WI38 (cell line): ENCODE measurements around the gene DNAH17.

Experiments
- H3K4me3 ChIP-seq: 2 replicates; pipeline ENCODE4 v1.5.1; 2011; ENCODE audit warnings: low read depth, mild to moderate bottlenecking, control low read depth, low read length
- TF ChIP-seq, protein P1 (sequence below): IDR thresholded peaks from 2 replicates; pipeline ENCODE4 v1.5.1; 2012; ENCODE audit warnings: low read depth, mild to moderate bottlenecking, control low read depth, low read length

The DNAH17 gene

DNA sequence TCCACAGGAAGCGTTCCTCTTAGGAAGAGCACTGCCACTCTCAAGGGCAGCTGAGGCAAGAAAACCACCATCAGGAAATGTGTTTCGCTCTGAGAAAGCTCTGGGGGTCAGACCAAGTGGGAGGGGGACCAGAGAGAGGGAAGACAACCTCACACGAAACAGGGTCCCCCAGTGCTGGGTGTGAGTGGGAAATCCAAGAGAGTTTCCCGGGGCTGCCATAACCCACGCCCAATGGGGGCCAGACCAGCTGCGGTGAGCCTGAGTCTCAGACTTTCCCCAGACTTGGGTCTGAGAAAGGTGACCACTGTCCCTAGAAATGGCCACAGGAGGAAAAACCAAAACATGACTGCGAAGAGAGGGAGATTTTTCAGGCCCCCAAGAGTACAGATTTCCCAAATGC is 14.5 kb downstream of the DNAH17 start:
- TF ChIP-seq, protein P1, sequence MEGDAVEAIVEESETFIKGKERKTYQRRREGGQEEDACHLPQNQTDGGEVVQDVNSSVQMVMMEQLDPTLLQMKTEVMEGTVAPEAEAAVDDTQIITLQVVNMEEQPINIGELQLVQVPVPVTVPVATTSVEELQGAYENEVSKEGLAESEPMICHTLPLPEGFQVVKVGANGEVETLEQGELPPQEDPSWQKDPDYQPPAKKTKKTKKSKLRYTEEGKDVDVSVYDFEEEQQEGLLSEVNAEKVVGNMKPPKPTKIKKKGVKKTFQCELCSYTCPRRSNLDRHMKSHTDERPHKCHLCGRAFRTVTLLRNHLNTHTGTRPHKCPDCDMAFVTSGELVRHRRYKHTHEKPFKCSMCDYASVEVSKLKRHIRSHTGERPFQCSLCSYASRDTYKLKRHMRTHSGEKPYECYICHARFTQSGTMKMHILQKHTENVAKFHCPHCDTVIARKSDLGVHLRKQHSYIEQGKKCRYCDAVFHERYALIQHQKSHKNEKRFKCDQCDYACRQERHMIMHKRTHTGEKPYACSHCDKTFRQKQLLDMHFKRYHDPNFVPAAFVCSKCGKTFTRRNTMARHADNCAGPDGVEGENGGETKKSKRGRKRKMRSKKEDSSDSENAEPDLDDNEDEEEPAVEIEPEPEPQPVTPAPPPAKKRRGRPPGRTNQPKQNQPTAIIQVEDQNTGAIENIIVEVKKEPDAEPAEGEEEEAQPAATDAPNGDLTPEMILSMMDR: no peak
- H3K4me3 ChIP-seq: no peak overlapping the region

DNA sequence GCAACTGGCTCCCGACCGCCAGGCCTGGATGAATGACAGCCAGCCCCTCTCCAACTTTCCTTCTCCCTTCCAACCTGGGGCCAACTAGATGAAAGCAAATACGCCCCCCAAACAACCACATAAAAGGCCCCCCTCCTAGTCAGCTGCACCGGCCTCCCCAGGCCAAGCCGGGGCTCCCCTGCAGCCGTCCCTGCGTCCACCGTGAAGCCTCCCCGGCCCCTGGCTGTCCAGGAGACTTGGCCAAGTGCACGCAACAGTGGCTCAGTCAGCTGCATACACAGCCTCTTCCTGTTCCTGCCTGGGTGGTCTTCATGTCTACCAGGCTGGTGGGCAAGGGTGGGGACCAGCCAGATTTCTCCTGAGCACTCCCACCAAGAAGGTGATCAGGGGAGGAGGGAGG is 16.0 kb downstream of the DNAH17 start:
- no peak overlapping the region for H3K4me3 ChIP-seq
- TF ChIP-seq, protein P1: no peak

DNA sequence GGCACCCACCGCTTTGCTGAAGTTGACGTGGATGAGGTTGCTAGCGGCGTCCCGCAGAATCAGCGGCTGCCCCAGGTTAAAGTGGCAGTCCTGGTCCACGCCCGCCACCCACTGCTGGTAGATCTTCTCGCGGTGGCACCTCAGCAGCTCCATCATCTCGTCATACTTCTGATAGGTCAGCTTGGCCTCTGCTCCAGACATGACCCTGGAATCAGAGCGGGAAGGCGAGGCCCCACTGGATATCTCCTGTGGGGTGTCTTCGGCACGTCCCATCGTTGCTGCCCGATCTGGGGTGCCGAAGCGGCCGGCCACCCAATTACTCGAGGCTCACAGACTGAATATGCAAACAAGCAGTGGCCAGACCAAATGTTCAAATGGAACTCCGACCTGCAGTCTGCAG is 16.5 kb downstream of the DNAH17 start:
- no peak overlapping the region for H3K4me3 ChIP-seq
- TF ChIP-seq, protein P1: no peak

DNA sequence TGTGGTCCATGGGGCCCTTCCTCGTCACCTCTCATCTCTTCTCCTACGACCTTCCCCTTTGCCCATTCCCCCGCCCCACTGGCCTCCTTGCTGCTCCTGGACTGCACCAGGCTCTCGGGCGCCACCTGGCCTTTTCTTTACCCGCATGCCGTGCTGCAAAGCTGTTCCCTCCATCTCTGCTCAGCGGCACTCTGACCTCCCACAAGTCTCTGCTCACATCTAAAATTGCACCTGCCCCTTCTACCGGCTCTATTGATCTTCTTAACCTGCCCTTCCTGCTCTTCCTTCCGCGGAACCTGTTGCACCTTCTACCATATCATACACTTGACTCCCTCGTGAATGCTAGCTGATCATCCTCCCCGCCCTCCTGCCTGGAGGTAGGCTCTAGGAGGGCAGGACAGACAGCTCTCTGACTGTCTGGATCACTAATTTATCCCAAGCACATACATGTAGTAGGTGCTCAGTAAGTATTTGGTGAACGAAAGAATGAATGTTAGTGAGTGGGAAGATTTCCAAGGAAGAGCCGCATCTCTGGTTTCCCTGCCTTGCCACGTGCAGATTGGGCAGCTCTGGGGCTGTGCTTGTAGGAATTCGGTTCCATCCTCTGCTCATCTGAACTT is 17.3 kb downstream of the DNAH17 start:
- TF ChIP-seq, protein P1: no peak
- no peak overlapping the region for H3K4me3 ChIP-seq

DNA sequence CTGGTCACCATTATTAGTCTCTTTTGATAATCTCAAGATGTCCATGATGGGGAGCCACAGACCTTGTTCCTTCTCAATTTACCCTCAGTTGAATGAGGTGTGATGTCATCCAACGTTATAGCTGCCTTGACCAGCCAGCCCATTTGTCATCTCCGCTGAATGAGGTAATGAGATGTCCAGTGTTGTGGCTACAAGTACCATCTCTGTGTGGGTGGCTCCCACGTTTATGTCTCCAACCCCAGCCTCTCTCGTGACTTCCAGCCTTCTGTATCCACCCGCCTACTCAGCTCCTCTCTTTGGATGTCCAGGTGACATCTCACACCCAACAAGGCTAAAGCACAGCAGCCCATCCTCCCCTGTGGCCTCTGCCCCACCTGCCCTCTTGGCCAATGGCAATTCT is 18.2 kb downstream of the DNAH17 start:
- no peak overlapping the region for H3K4me3 ChIP-seq
- TF ChIP-seq, protein P1: no peak

DNA sequence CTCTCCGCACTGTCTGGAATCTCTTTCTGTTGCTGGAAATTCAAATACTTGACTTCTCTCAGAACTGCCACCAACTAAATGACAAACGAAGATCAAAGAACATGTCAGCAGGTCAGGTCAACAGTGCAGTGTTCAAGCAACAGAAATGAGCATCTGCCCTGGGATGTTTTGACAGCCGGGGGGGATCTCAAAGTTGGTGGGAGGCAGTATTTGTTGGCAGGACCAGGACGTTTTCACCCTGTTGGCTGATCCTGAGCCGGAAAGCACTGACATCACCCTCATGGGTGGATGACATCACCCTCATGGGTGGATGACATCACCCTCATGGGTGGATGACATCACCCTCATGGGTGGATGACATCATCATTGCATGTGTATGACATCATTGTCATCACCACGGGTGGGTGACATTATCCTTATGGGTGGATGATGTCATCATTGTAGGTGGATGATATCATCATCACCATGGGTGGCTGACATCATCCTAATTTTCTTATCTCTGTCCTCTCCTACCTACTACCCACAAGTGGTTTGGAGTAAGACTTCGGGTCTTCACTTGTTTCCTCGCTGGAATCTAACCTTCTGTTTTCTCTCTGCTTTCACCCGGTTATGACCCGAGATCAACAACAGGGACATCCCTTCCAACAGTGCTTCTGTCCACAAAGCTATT is 18.9 kb downstream of the DNAH17 start:
- H3K4me3 ChIP-seq: no peak overlapping the region
- TF ChIP-seq, protein P1: no peak

DNA sequence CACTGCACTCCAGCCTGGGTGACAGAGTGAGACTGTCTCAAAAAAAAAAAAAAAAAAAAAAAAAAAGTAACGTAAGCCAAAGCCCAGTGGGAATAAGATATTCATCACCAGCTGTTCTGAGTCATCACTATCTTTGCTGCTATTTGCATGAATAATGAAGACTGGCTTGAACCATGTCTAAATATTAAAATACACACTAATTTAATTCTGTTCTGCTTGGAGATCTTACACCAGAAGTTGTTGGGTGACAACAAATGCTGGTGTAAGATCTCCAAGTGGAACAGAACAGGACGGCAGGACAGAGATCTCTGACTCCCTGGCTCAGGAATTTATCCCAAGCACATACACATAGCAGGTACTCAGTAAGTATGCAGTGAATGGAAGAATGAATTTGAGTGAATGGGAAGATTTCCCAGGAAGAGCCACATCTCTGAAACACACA is 19.6 kb downstream of the DNAH17 start:
- no peak overlapping the region for H3K4me3 ChIP-seq

More for the DNA sequence above, 19.6 kb downstream of the DNAH17 start:
- TF ChIP-seq, protein P1: no peak
